GOT3 (cell line): ENCODE data around the gene UBE2J1.
"Not testable (repeated sequence)": the region's sequence is repeated elsewhere in the genome, so short reads cannot be mapped to it uniquely, and the experiment has no call there.

Source experiments
- DNase-seq: peaks from one replicate; lab custom pipeline; 2025; ENCODE audit warnings: mixed read lengths; lab: John Stamatoyannopoulos, UW

The UBE2J1 gene

GRCh38 chr6:89320012-89320559, 32.4 kb downstream of the UBE2J1 start:
- DNase-seq, result no peak

- DNase-seq, result no peak
Measured at GRCh38 chr6:89317067-89317466, 35.5 kb downstream of the UBE2J1 start.

GRCh38 chr6:89315249-89315885, 37.2 kb downstream of the UBE2J1 start, which contains the start of gene GABRR2:
TSS of gene GABRR2 (minus strand) at chr6:89315299. CDS start at chr6:89315165, 134 bp downstream.
- DNase-seq, result no peak

GRCh38 chr6:89314692-89315091, 37.8 kb downstream of the UBE2J1 start:
- no peak for DNase-seq

- no peak for DNase-seq
Measured at GRCh38 chr6:89313006-89313405, 39.5 kb downstream of the UBE2J1 start.

- DNase-seq, result no peak
Measured at GRCh38 chr6:89311853-89312531, 40.5 kb downstream of the UBE2J1 start.

- DNase-seq, result no peak
Measured at GRCh38 chr6:89311530-89311852, 41.0 kb downstream of the UBE2J1 start.

- DNase-seq, result no peak
Measured at GRCh38 chr6:89310929-89311328, 41.6 kb downstream of the UBE2J1 start.

GRCh38 chr6:89308525-89309395, 43.8 kb downstream of the UBE2J1 start:
- DNase-seq, result no peak

GRCh38 chr6:89304517-89304916, 48.0 kb downstream of the UBE2J1 start:
- not testable (repeated sequence) for DNase-seq

- DNase-seq, result no peak
Measured at GRCh38 chr6:89302936-89303335, 49.6 kb downstream of the UBE2J1 start.

GRCh38 chr6:89302195-89302770, 50.2 kb downstream of the UBE2J1 start:
- no peak for DNase-seq

GRCh38 chr6:89301586-89302194, 50.8 kb downstream of the UBE2J1 start:
- DNase-seq, result no peak

GRCh38 chr6:89299466-89299850, 53.1 kb downstream of the UBE2J1 start:
- no peak for DNase-seq

GRCh38 chr6:89298680-89299465, 53.6 kb downstream of the UBE2J1 start:
- DNase-seq, result no peak

GRCh38 chr6:89297695-89298351, 54.7 kb downstream of the UBE2J1 start:
- DNase-seq, result peak; percentile 43

- DNase-seq, result no peak
Measured at GRCh38 chr6:89295981-89296380, 56.5 kb downstream of the UBE2J1 start.

- not testable (repeated sequence) for DNase-seq
Measured at GRCh38 chr6:89295116-89295515, 57.4 kb downstream of the UBE2J1 start.

GRCh38 chr6:89291256-89291819, 61.2 kb downstream of the UBE2J1 start:
- no peak for DNase-seq
